CD4-positive, CD25-positive, alpha-beta regulatory T cell (primary cell): Measurements from ENCODE around the gene SNX6. TPM values are rescaled to one million over a fixed set of nuclear protein-coding genes. Genes with fewer than 3 reads are reported as not detected.
"Not testable (repeated sequence)": the region's sequence is repeated elsewhere in the genome, so short reads cannot be mapped to it uniquely, and the experiment has no call there.

Experiments
- ATAC-seq, 2 donors: fragments of 150-1000 bp; cut with Tn5 transposase; one replicate each; pipeline ENCODE4 v1.10.0; 2021; ENCODE audit warnings: low read depth in 2 of 2, moderate number of reproducible peaks in 2 of 2, moderate library complexity in 1 of 2
- DNase-seq, 3 donors: peaks; one replicate each; pipeline versions ENCODE4 v3.0.0 to v3.0.0-alpha.2; 2012 to 2022; ENCODE audit warnings: mixed read lengths in 1 of 3
- H3K27ac ChIP-seq: one replicate; pipeline ENCODE4 v1.7.0; 2013; ENCODE audit warnings: mild to moderate bottlenecking, low read length; ENCODE audit not compliant: insufficient read depth, poor library complexity, severe bottlenecking
- H3K27me3 ChIP-seq: one replicate; pipeline ENCODE4 v1.7.0; 2013; ENCODE audit warnings: low read length; ENCODE audit not compliant: control insufficient read depth, insufficient read depth
- H3K36me3 ChIP-seq: one replicate; pipeline ENCODE4 v1.7.0; 2013; ENCODE audit warnings: mild to moderate bottlenecking, low read length, moderate library complexity; ENCODE audit not compliant: control insufficient read depth, insufficient read depth
- H3K4me1 ChIP-seq: 2 replicates; pipeline ENCODE4 v1.7.0; 2013; ENCODE audit warnings: mild to moderate bottlenecking, low read length; ENCODE audit not compliant: insufficient read depth, control insufficient read depth, poor library complexity, severe bottlenecking
- H3K4me3 ChIP-seq: one replicate; pipeline ENCODE4 v1.7.0; 2013; ENCODE audit warnings: low read depth, mild to moderate bottlenecking, low read length, moderate library complexity
- H3K9me3 ChIP-seq, 2 experiments: 1 replicate in 1 of 2; 2 replicates in 1 of 2; pipeline ENCODE4 v1.7.0; 2013; ENCODE audit warnings: low read length in 2 of 2, mild to moderate bottlenecking in 1 of 2, moderate library complexity in 1 of 2; ENCODE audit not compliant: control insufficient read depth in 2 of 2
- H3K27ac Mint-ChIP-seq, 3 donors: one replicate each; pipeline ENCODE4 v1.8.0; 2020 to 2022; ENCODE audit warnings: mild to moderate bottlenecking in 3 of 3, mixed read lengths in 3 of 3, moderate library complexity in 2 of 3
- H3K27me3 Mint-ChIP-seq: one replicate; pipeline ENCODE4 v1.8.0; 2022; ENCODE audit warnings: mild to moderate bottlenecking, mixed read lengths
- H3K36me3 Mint-ChIP-seq: one replicate; pipeline ENCODE4 v1.8.0; 2020; ENCODE audit warnings: mixed read lengths
- H3K4me1 Mint-ChIP-seq, 4 donors: one replicate each; pipeline ENCODE4 v1.8.0; 2020 to 2022; ENCODE audit warnings: mixed read lengths in 4 of 4, mild to moderate bottlenecking in 1 of 4
- H3K4me3 Mint-ChIP-seq, 4 donors: one replicate each; pipeline ENCODE4 v1.8.0; 2020 to 2022; ENCODE audit warnings: mild to moderate bottlenecking in 4 of 4, mixed read lengths in 4 of 4, moderate library complexity in 3 of 4
- H3K9me3 Mint-ChIP-seq, 7 donors: one replicate each; pipeline ENCODE4 v1.8.0; 2020 to 2022; ENCODE audit warnings: mixed read lengths in 7 of 7, mild to moderate bottlenecking in 3 of 7, moderate library complexity in 2 of 7
- polyA plus RNA-seq, 4 donors: library from polyadenylated mRNA; unstranded; fragments of 300-500 nt; fragmentation: Illumina TruSeq; gene quantifications; one replicate each; pipeline ENCODE4 v1.2.3, GENCODE V29; 2021
- total RNA-seq: library from RNA; stranded (reverse); gene quantifications from one replicate; pipeline ENCODE4 v1.2.3, GENCODE V29; 2022

The SNX6 gene
- total and polyA plus RNA-seq, 5 donors from 2014 or later, result 88.7 to 171 (median 142) TPM

DNA sequence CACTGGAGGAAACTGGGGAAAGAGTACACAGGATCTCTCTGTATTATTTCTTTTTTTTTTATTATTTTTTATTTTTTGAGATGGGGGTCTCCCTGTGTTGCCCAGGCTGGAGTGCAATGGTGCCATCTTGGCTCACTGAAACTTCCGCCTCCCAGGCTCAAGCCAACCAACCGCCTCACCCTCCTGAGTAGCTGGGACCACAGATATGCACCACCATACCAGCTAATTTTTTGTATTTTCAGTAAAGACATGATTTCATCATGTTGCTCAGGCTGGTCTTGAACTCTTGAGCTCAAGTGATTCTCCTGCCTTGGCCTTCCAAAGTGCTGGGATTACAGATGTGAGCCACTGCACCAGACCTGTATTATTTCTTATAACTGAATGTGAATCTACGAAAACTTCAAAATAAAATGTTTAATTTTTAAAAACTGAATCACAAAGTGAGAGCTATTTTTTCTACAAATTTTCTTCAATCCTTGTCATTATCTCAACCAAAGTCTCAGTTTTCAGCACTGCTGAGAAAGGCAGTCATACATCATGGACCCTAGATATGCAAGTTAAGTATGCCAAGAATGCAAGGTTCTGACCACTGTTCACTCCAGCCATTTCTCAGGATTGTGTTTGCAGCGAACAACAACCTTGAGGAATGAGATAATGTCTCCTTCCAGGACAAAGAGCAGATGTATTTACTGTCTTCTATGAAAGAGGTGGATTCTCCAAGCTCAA, 92.8 kb downstream of the SNX6 start:
- Mint-ChIP-seq H3K4me3 (peak overlapping the region; percentile 67 to 100 (median 72)), H3K27me3 (no peaks in the 10 kb centered on the region), H3K9me3 (peaks cover 0 to 1% (median 0%) of the 10 kb centered on the region in 7 donors), H3K36me3 (peaks cover 20% of the 10 kb centered on the region), H3K4me1 (peaks cover 15 to 52% (median 30%) of the 10 kb centered on the region in 4 donors), H3K27ac (peak overlapping the region in 1 of 3 donors; percentile 100)
- peaks cover 30% of the 10 kb centered on the region for H3K4me1 ChIP-seq
- no peak overlapping the region for H3K27ac ChIP-seq
- no peaks in the 10 kb centered on the region for H3K9me3 ChIP-seq
- H3K36me3 ChIP-seq, result peaks cover 29% of the 10 kb centered on the region
- DNase-seq, result no peak
- ATAC-seq, result no peak
- H3K27me3 ChIP-seq, result no peaks in the 10 kb centered on the region
- H3K4me3 ChIP-seq, result peak overlapping the region; percentile 52

DNA sequence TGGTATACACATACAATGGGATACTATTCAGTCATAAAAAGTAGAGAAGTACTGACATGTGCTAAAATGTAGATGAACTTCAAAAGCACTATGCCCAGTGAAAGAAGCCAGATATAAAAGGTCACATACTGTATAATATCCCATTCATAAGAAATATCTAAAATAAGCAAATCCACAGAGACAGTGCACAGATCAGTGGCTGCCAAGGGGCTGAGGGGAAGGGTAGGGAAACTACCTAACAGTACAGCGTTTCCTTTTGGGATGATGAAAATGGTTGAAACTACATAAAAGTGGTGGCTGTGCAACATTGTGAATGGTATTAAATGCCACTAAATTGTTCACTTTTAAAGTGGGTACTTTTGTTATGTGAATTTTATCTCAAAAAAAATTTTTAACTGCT, 102.4 kb downstream of the SNX6 start:
- H3K36me3 Mint-ChIP-seq, result peaks cover 25% of the 10 kb centered on the region
- H3K36me3 ChIP-seq, result peaks cover 74% of the 10 kb centered on the region
- peak overlapping the region in 1 of 3 donors; percentile 40 for H3K27ac Mint-ChIP-seq
- H3K27me3 Mint-ChIP-seq, result no peaks in the 10 kb centered on the region
- no peak overlapping the region for H3K4me3 ChIP-seq
- H3K4me1 Mint-ChIP-seq, result peaks cover 0 to 8% (median 2%) of the 10 kb centered on the region in 4 donors
- no peak for DNase-seq
- no peaks in the 10 kb centered on the region for H3K9me3 ChIP-seq
- peaks cover 0 to 2% (median 0%) of the 10 kb centered on the region in 7 donors for H3K9me3 Mint-ChIP-seq
- no peaks in the 10 kb centered on the region for H3K4me1 ChIP-seq
- no peaks in the 10 kb centered on the region for H3K27me3 ChIP-seq
- ATAC-seq, result no peak
- H3K27ac ChIP-seq, result no peak overlapping the region
- H3K4me3 Mint-ChIP-seq, result no peak overlapping the region

DNA sequence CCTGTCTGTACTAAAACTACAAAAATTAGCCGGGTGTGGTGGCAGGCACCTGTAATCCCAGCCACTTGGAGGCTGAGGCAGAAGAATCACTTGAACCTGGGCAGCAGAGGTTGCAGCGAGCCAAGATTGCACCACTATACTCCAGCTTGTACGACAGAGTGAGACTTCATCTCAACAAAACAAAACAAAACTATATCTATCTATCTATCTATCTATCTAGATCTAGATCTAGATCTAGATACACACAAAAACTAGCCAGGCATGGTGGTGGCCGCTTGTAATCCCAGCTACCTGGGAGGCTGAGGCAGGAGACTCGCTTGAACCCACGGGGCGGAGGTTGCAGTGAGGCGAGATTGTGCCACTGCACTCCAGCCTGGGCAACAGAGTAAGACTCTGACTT, 105.7 kb downstream of the SNX6 start:
- not testable (repeated sequence) for H3K27me3 Mint-ChIP-seq

GRCh38 chr14:34522496-34522895, 107.5 kb downstream of the SNX6 start:
- Mint-ChIP-seq H3K9me3 (peaks cover 0 to 2% (median 0%) of the 10 kb centered on the region in 7 donors), H3K27ac (peak overlapping the region in 2 of 3 donors; percentile 5 to 49), H3K36me3 (peaks cover 50% of the 10 kb centered on the region), H3K4me3 (no peak overlapping the region), H3K4me1 (peaks cover 0 to 8% (median 1%) of the 10 kb centered on the region in 4 donors), H3K27me3 (no peaks in the 10 kb centered on the region)
- DNase-seq (no peak), ATAC-seq (no peak)
- Histone ChIP-seq H3K4me1 (no peaks in the 10 kb centered on the region), H3K9me3 (no peaks in the 10 kb centered on the region), H3K36me3 (peaks cover 72% of the 10 kb centered on the region), H3K27me3 (no peaks in the 10 kb centered on the region), H3K27ac (no peak overlapping the region), H3K4me3 (no peak overlapping the region)

More for the DNA sequence above, 105.7 kb downstream of the SNX6 start:
- H3K4me1 ChIP-seq, ATAC-seq, H3K9me3 Mint-ChIP-seq, H3K27ac ChIP-seq, H3K27me3 ChIP-seq, H3K4me1 Mint-ChIP-seq, H3K4me3 ChIP-seq, DNase-seq, H3K4me3 Mint-ChIP-seq, H3K9me3 ChIP-seq: not testable (repeated sequence)
- Mint-ChIP-seq H3K27ac (peak overlapping the region in 2 of 3 donors; percentile 20 to 91), H3K36me3 (peaks cover 43% of the 10 kb centered on the region)
- H3K36me3 ChIP-seq, result peaks cover 73% of the 10 kb centered on the region

DNA sequence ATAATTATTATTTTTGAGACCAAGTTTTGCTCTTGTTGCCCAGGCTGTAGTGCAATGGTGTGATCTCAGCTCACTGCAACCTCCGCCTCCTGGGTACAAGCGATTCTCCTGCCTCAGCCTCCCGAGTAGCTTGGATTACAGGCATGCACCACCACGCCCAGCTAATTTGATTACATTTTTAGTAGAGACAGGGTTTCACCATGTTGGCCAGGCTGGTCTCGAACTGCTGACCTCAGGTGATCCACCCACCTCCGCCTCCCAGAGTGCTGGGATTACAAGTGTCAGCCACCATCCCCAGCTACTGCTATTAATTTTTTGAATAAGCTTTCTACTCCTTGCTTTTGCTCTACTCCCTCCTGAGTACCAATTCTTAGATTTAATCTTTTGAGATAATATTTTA, 108.9 kb downstream of the SNX6 start:
- not testable (repeated sequence) for ATAC-seq, H3K27ac ChIP-seq, H3K27me3 ChIP-seq, H3K4me3 Mint-ChIP-seq, H3K4me1 Mint-ChIP-seq, H3K9me3 ChIP-seq, DNase-seq, H3K4me1 ChIP-seq, H3K27me3 Mint-ChIP-seq, H3K4me3 ChIP-seq, H3K9me3 Mint-ChIP-seq
- peaks cover 60% of the 10 kb centered on the region for H3K36me3 Mint-ChIP-seq
- H3K36me3 ChIP-seq, result peaks cover 72% of the 10 kb centered on the region
- H3K27ac Mint-ChIP-seq, result peak overlapping the region in 1 of 3 donors; percentile 32

DNA sequence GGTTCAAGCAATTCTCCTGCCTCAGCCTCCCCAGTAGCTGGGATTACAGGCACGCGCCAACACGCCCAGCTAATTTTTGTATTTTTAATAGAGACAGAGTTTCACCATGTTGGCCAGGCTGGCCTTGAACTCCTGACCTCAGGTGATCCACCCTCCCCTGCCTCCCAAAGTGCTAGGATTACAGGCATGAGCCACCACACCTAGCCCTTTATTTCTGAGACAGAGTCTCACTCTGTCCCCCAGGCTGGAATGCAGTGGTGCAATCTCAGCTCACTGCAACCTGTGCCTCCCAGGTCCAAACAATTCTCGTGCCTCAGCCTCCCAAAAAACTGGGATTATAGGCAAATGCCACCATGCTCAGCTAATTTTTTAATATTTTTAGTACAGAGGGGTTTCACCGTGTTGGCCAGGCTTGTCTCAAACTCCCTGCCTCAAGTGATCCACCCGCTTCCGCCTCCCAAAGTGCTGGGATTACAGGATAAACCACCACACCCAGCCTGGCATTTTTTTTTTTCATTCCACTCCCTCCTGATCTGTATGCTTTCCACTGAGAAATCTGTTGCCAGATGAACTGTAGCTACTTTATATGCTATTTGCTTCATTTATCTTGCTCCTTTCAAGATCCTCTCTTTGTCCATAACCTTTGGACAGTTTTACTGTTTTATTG, 109.5 kb downstream of the SNX6 start:
- DNase-seq, result not testable (repeated sequence)

More for the DNA sequence above, 109.5 kb downstream of the SNX6 start:
- H3K27ac ChIP-seq, H3K4me1 Mint-ChIP-seq, H3K4me1 ChIP-seq, H3K4me3 ChIP-seq, H3K27me3 Mint-ChIP-seq, H3K4me3 Mint-ChIP-seq, H3K9me3 ChIP-seq, ATAC-seq, H3K9me3 Mint-ChIP-seq, H3K27ac Mint-ChIP-seq, H3K27me3 ChIP-seq: not testable (repeated sequence)
- peaks cover 72% of the 10 kb centered on the region for H3K36me3 ChIP-seq
- H3K36me3 Mint-ChIP-seq, result peaks cover 65% of the 10 kb centered on the region
